Measurements from ENCODE around the gene CDK2.

The CDK2 gene

DNA sequence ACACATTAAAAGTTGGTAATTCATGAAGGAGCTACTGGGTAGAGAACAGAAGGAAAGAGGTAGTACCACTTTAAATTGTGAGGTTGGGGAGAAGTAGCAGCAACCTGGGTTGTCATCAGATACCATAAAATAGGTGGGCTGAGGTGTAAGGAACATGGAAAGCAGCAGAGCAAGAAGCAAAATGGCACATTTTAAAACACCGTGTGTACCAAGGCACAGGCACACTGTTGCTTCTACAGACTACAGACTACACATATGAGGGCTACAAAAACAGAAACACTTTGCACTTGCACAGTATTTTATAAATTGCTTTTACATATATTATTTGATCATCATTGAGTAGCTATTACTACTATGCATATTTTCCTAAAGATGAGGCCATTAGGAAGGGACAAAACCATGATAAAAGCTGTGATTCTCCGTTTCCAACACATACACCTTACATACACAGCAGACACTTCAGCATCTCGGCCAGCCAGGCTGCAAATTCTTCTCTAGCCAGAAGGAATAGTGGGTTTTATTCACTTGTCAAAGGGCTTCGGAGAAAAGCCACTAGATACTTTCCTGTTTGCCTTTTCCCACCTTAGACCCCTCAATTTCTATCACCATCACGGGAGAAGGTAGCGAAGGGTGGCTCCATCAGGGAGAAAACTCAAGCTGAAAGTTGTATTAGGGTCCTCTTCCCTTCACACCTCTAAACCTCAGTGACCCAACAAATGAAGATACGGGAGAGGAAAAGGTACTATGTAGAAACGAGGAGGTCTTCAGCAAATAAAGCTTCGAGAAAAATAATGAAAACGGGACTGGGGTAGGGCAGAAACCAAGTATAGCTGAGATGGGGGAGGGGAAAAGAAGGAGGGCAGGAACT is 40.5 kb upstream of the CDK2 start:
- H3K4me1 ChIP-seq (ENCODE audit: low read length): peaks cover 35% of the 10 kb centered on the region
- H3K9me3 ChIP-seq (ENCODE audit: insufficient read depth, low read length): peaks cover 4% of the 10 kb centered on the region; the same call in 1 of the 2 replicates
- TF ChIP-seq EZH2phosphoT487 (IDR thresholded peaks at IDR 0.05; ENCODE audit: low read depth) (no peak), CTCF (IDR thresholded peaks at IDR 0.05; ENCODE audit: low read depth, low read length) (no peak)
- no peaks in the 10 kb centered on the region for H3K27me3 ChIP-seq (ENCODE audit: low read depth, low read length)
- peak overlapping the region; percentile 91 for H3K4me3 ChIP-seq (ENCODE audit: low read length)
- H3K9ac ChIP-seq (ENCODE audit: low read length): peak overlapping the region; percentile 97
- peak overlapping the region; percentile 96 for H3K4me2 ChIP-seq (ENCODE audit: low read length)
- 0 out of 2 replicates have a peak overlapping the region, but pooled peaks have one; percentile 16 for H2AFZ ChIP-seq (ENCODE audit: low read depth, low read length)
- peaks cover 9% of the 10 kb centered on the region for H3K36me3 ChIP-seq (replicated peaks; ENCODE audit: low read depth, low read length)
- H3K27ac ChIP-seq (ENCODE audit: low read length): peak overlapping the region; percentile 95
- peaks cover 68% of the 10 kb centered on the region for H3K79me2 ChIP-seq (ENCODE audit: low read length)
- H4K20me1 ChIP-seq (ENCODE audit: insufficient read depth, low read length): no peaks in the 10 kb centered on the region; the same call in 1 of the 2 replicates

DNA sequence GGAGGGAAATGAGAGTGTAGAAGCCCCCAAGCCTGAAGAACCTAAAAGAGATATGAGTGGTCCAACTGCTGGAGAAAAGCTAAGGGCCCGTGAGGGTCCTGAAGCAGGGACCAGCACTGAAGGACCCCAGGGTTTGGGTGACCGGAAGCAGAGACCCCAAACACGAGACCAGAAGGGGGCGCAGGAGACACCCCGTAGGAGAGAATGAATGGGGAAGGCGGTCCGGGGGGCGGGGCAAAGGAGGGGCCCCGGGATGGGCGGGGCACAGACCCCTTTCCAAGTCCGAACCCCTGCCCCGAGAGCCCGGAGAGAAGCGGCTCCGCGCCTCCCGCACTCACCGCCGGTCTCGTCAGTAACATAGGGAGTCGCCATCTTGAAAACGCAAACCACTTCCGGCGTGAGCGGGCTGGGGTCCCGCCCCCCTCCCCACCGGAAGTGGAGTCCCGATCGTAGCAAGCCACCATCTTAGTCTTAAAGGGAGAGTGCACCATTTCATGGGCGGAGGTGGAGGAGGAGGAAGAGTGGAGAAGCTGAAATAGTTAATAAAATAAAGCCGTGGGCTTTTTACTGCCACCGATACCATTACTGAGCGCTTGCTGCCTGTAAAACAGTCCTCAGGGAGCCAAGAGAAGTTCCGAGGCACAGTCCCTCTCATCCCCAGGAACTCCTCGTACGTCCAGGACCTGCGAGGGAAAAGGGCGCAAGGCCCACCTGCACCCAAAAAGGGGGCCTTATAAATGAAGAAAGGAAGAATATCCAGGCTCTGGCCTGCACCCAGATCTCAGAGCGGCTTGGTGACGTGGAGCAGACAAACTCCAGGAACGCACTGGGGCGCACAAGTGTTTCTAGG is 39.7 kb upstream of the CDK2 start:
- Histone ChIP-seq H3K9me3 (ENCODE audit: insufficient read depth, low read length) (peaks cover 4% of the 10 kb centered on the region; the same call in 1 of the 2 replicates), H4K20me1 (ENCODE audit: insufficient read depth, low read length) (no peaks in the 10 kb centered on the region; the same call in 1 of the 2 replicates), H3K79me2 (ENCODE audit: low read length) (peaks cover 60% of the 10 kb centered on the region), H2AFZ (ENCODE audit: low read depth, low read length) (peak overlapping the region; percentile 81), H3K4me2 (ENCODE audit: low read length) (peak overlapping the region; percentile 96), H3K36me3 (replicated peaks; ENCODE audit: low read depth, low read length) (peaks cover 9% of the 10 kb centered on the region), H3K4me1 (ENCODE audit: low read length) (peaks cover 39% of the 10 kb centered on the region), H3K9ac (ENCODE audit: low read length) (peak overlapping the region; percentile 97), H3K4me3 (ENCODE audit: low read length) (peak overlapping the region; percentile 91), H3K27ac (ENCODE audit: low read length) (peak overlapping the region; percentile 95), H3K27me3 (ENCODE audit: low read depth, low read length) (no peaks in the 10 kb centered on the region)
- TF ChIP-seq CTCF (IDR thresholded peaks at IDR 0.05; ENCODE audit: low read depth, low read length) (peak; percentile 89), EZH2phosphoT487 (IDR thresholded peaks at IDR 0.05; ENCODE audit: low read depth) (no peak)

GRCh38 chr12:55927588-55928502 is 38.8 kb upstream of the CDK2 start, which contains the start of gene PYM1:
PYM1 (minus strand) TSS chr12:55927894; CDS start chr12:55927761, 133 bp downstream.
- H3K27ac ChIP-seq (ENCODE audit: low read length): peak within 1 kb of the TSS; percentile 95
- peaks cover 51% of the 10 kb centered on the region for H3K79me2 ChIP-seq (ENCODE audit: low read length)
- H4K20me1 ChIP-seq (ENCODE audit: insufficient read depth, low read length): no peaks in the 10 kb centered on the region; the same call in 1 of the 2 replicates
- peak within 1 kb of the TSS; percentile 81 for H2AFZ ChIP-seq (ENCODE audit: low read depth, low read length)
- H3K4me1 ChIP-seq (ENCODE audit: low read length): peaks cover 45% of the 10 kb centered on the region
- TF ChIP-seq EZH2phosphoT487 (IDR thresholded peaks at IDR 0.05; ENCODE audit: low read depth) (no peak), CTCF (IDR thresholded peaks at IDR 0.05; ENCODE audit: low read depth, low read length) (no peak; the same call in 1 of the 2 replicates)
- H3K36me3 ChIP-seq (replicated peaks; ENCODE audit: low read depth, low read length): peaks cover 7% of the 10 kb centered on the region
- peak within 1 kb of the TSS; percentile 96 for H3K4me2 ChIP-seq (ENCODE audit: low read length)
- peaks cover 4% of the 10 kb centered on the region; the same call in 1 of the 2 replicates for H3K9me3 ChIP-seq (ENCODE audit: insufficient read depth, low read length)
- H3K9ac ChIP-seq (ENCODE audit: low read length): peak within 1 kb of the TSS; percentile 97
- peaks cover 2% of the 10 kb centered on the region; the same call in 1 of the 2 replicates for H3K27me3 ChIP-seq (ENCODE audit: low read depth, low read length)
- H3K4me3 ChIP-seq (ENCODE audit: low read length): peak within 1 kb of the TSS; percentile 91

All from OCI-LY3 (cell line).